Transverse colon (tissue), 4 donors: ENCODE measurements around the gene CITED1.

Source experiments
- CTCF ChIP-seq, 5 experiments: fragments of 200-600 bp in 3 of 5; fragments of 450-650 bp in 2 of 5; sonication (generic) in 3 of 5; IDR thresholded peaks; 1 replicate in 2 of 5; 2 replicates in 3 of 5; pipeline ENCODE4 v1.5.1; 2016 to 2017; ENCODE audit warnings: antibody characterized with exemption in 5 of 5, inconsistent platforms in 3 of 5, mild to moderate bottlenecking in 2 of 5, moderate library complexity in 1 of 5
- POLR2A ChIP-seq: fragments of 450-650 bp; IDR thresholded peaks from one replicate; pipeline ENCODE4 v1.6.1; 2016; ENCODE audit warnings: antibody characterized with exemption, mild to moderate bottlenecking, moderate library complexity
- POLR2AphosphoS5 ChIP-seq, 3 donors: sonication (generic); formaldehyde crosslinking; IDR thresholded peaks; one replicate each; pipeline ENCODE4 v1.6.1; 2016; ENCODE audit warnings: antibody characterized with exemption in 3 of 3

- TF ChIP-seq CTCF (IDR thresholded peaks at IDR 0.05) (no peak), POLR2AphosphoS5 (IDR thresholded peaks at IDR 0.05) (no peak), POLR2A (no peak)
Measured at GRCh38 chrX:72299891-72300630, 5.7 kb downstream of the CITED1 start.
